Measurements from ENCODE around the gene ACO1.

ACO1 gene

GRCh38 chr9:32502464-32502863, 118.0 kb downstream of the ACO1 start:
- no peak for DNase-seq

- no peak for DNase-seq
Measured at GRCh38 chr9:32503008-32503407, 118.6 kb downstream of the ACO1 start.
